GM18511 (cell line): ENCODE results near the gene FRMD3.

Experiments used
- ATAC-seq: cut with Tn5 transposase; IDR thresholded peaks from one replicate; pipeline ENCODE4 v1.9.1; 2021; ENCODE audit warnings: mild to moderate bottlenecking, moderate library complexity; ENCODE audit not compliant: unreplicated experiment

Gene FRMD3

DNA sequence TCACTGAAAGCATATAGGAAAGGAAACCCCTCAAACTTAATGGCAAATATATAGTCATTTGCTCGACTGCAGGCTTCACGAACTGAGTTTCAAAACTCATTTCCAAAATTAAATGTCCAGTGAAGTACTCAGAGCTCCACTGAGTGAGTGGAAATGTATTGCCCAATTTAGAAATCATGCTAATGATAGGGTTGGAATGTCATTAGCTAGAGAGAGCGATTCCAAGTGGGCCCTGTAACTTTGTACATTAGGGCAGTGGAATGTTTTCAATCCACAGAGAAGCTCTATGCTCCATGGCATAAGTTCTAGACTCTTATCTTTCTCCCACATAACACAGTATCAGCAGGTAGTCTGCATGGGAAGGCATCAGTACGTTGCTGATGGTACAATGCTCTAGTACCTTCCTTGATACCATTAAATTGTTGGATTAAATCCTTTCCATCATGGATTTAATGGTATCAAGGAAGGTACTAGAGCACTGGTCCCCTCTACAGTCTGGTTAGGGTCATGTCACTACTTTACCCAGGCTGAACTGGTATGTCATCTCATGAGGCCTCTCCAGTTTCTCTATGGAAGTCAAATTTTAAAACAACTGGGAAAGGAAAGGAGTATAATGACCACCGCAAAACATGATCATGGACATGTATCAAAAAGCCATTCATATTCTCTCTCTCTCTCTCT lies 292.1 kb downstream of the FRMD3 start:
- ATAC-seq: no peak

DNA sequence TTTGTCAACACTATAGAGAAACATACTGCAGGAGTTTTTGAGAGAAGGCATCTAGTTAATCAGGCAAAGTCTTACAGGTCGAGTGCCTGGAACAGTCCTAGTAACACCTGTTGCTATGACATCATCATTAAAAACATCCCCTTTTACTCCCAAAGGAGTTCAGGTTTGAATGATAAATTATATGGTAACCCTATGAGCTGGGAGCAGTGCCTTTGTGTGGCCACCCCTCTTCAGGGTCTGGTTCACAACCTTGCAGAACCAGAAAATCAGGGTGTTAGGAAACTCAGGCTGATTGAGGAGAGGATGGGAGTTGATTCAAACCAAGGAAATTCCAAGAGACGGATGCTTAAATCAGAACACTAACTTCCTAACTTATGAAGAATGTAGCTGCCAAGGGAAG lies 296.1 kb downstream of the FRMD3 start:
- ATAC-seq: no peak

DNA sequence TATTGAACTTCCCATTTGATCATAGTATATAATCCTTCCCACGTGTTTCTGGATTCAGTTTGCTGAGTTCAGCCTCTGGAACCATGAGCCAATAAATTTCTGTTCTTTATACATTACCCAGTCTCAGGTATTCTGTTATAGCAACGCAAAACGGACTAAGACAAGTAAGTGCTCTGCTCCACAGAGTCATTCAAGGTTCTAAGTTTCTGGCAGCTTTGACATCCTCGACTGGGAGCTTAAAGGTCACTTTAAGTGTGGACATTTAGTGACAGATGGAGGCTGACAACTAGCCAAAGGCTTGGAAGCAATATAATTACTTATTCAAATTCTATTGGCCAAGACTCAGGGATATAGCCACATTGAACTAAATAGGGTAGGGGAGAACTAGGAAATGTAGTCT lies 297.5 kb downstream of the FRMD3 start:
- no peak for ATAC-seq

DNA sequence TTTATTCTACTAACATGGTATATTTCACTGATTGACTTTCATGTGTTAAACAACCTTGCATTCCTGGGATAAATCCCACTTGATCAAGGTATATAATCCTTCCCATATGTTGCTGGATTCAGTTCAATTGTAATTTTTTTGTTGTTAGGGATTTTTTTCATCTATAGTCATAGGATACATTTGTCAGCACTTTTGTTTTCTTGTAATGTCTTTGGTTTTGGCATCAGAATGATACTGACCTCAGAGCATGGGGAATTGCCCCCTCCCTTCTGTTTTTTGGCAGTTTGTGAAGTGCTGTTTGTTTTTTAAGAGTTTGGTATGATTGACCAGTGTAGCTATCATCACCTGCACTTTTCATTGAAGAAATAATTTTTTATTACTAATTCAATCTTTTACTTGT lies 298.5 kb downstream of the FRMD3 start:
- no peak for ATAC-seq

DNA sequence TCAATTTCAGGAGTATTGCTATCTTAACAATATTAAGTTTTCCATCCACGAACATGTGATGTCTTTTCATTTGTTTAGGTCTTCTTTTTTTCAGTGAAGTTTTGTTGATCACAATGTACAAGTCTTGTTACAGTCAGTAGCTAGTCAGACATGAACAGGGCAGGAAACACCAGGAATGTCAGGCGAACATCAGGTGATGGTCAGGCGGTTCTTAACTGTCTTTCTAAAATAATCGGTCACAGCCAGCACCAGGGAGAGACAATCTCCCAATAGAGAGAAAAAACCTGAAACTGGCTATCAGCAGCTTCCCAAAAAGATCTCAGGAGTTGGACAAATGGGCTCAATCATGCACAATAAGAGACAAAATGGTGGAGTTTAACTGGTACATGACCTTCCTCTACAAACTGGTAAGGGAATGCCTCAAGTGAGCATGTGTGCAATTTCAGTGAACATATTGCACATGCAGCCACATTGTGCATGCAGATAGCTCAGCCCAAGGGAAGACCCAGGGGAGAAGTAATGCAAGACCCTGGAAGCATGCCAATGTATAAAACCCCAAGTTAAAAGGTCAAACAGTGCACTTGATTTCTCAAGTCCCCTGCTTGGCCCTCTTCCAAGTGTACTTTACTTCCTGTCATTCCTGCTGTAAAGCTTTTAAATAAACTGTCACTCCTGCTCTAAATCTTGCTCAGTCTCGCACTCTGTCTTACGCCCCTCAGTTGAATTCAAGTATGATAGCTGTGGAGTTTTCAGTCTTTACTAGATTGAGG lies 299.1 kb downstream of the FRMD3 start:
- no peak for ATAC-seq

DNA sequence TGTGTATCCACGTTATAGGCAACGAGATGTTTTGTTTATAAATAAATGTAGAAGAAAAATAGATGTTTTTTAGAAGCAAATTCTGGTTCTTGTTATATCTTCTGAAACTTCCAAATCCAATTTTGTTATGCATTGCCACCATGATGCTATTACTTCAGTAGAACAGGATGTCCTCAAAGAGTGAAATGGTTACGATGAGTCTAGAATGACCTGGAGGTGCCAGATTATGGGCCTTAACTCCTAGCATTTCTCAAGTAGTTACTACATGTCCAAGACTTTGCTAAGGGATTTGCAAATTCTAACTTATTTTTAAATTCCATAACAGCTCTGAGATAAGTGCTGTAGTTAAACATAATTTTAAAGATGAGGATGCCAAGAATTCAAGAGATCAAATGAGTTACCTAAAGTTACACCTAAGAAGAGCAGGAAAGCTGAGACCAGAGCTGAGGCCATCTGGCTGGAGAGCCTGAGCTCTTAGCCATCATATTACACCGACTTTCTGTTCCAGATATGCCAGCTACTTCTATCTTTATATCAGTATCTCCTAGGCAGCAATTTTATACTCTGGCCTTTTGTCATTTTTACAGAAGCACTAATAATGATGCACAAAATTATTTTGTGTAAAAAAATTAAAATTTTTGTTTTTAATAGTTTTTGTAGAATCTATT lies 302.0 kb downstream of the FRMD3 start:
- ATAC-seq: no peak

DNA sequence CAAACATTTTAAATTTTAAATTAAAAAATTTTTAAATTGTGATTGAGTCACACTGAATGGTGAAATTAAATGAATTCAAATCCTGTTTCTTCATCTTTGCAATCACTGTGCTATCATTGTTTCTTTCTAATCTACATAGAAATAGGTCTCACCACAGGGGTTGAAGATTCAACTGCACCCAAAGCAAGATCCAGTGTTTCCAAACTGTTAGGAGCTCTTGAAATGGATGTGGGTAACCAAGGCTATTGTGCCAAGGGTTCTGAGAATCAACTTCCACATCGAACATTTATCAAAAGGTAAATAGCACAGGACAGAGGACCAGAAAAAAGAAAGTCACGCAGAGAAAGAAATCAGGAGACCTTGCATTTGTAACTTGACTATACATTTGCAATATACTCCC lies 302.7 kb downstream of the FRMD3 start:
- no peak for ATAC-seq

DNA sequence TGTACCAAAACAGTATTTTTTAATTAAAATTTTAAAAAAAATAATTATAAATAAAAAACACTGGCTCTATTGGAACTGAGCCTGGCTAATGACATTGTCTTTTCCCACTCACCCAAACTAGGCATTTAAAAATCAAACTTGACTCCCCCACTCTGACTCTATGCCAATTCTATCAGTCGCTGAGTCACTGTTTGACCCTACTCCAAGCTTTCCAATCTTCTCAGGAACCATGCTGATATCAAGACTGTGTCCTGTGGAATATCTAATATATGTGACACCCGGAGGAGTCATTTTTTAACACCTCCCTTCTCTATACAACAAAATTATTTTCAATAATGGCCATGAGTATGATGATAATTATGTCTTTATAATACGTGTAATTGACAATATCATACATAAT lies 303.7 kb downstream of the FRMD3 start:
- ATAC-seq: no peak

DNA sequence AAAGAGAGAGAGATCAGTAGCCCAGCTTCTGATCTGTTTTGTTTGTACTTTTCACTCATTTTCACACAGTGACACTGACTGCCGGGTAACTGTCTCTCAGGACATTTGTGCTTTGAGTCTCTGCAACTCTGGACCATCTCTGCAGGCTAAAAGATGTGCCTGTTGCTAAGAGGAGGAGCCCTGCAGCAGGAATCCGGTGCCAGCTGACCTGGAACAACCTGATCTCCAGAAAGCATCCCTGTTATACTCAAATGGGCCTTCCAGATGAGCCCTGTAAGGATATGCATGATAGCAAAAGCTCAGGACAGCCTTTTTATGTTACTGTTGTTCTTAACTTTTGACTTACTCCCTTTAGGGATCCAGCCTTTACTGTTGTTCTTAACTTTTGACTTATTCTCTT lies 304.6 kb downstream of the FRMD3 start:
- no peak for ATAC-seq

DNA sequence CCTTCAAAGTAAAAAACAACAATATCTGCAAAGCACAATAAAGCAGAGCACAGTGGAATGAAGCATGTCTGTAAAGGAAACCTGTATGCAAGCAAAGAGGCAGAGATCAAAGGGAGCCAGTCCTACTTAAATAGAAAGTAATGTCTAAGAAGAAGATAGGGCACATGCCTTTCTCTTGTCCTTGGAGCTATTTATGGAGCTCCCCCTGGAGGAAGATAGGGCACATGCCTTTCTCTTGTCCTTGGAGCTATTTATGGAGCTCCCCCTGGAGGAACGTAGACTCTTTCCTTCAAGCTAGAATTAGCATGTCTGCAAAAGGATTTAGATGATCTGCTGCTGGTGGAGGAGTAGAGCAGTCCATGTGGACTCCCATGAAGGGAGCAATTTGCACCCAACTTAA lies 307.2 kb downstream of the FRMD3 start:
- ATAC-seq: peak; percentile 61

DNA sequence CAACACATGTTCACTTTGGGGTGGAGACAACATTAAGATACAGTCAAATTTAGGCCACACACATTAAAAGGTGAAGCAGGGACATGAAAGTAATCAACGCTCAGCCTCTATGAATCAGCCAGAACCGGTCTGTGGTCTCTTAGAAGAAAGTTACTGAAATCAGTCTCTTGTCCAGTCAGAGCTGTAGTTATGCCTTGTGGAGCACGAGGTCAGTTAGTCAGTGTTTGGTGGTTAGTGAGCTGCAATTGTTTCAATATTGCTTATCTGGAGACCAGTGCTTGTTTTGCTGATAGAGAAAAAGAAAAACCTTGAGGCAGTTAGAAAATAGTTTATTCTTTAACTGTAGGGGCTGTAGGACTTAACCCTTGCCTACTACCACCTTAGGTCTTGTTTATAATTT lies 317.5 kb downstream of the FRMD3 start:
- ATAC-seq: peak; percentile 96

DNA sequence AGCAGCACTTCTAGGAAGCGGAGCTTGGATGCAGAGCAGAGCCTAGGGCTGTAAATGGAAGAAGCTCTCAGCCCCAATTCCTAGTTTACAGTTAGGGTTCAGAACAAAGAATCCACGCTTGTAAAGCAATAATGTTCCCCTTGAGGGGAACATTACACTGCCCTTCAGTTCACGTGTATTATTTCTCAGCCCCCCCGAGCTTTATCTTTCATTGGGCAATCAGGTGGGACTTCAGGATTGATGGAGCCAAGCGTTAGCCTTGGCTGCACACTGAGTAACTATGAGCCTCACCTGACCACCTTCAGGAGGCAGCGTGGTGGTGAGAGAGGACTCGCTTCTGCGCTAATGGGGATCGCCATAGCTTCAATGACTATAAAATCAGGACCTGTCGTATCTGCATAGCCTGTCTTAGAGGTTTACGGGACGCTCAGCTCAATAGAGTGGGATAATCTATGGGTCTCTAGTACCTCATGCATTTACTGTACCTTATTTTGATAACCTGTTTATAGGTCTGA lies 318.2 kb downstream of the FRMD3 start:
- no peak for ATAC-seq

DNA sequence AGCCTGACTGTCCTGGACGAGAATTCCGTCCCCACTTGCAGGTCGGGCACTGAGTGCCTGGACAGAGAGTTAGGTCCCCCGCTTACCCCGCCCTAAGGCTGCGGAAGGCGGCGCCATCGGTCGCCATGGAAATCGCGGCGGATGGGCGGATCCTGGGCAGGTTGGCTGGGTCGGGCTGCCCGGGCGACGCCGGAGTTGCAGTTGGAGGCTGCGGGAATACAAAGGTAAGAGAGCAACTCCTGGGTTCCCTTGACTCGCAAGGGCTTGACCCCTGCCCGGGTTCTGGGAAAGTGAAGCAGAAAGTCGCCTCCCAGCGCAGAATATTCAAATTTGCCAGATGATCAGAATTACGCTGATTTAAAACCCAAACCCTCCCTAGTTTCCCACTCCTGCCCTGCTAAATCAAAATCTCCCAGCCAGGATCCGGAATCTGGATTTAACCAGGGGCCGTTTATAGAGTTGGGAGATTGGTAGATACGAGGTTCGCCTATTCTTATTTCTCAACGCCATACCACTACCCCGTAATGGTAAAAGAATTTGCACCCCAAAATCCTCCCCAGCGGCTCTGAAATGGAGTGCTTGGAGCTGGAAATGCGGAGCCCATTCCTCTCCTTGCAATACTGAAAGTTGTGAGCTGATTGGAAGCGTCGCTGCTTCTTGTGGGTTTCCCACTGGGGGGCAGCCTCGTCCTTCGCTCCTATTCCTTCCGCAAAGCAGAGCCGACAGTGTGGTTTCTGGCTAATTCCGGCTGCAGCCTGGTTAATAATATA lies 318.9 kb downstream of the FRMD3 start:
- peak; percentile 49 for ATAC-seq

DNA sequence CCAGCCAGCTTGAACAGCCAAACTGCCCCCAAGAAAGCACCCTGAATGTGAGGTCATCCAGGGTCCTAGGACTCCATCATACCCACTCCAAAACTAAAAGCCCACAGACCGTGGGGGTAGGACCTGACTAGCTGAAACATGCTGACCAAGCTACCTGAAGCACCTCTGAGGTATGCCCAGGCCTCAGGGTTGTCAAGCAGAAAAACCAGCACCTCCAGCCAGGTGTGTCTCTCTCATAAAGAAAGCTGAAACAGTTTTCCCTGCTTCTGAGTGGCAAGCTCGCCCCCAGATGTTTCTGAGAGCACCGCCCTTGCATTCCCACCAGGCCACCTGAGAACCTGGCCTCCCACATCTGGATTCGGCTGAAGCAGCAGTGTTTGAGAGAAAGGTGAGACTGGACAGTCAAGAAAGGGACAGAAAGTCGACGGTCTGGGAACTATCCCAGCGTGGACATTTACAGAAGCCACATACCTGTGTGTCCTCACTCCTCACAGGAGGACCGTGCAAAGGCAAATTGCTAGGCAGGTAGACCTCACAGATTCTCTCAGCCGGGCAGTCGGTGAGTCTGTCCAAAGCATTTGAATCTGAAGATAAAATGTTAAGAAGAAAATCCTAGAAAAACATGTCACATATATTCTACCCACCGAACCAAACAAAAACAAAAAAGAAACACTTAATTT lies 319.6 kb downstream of the FRMD3 start:
- no peak for ATAC-seq

DNA sequence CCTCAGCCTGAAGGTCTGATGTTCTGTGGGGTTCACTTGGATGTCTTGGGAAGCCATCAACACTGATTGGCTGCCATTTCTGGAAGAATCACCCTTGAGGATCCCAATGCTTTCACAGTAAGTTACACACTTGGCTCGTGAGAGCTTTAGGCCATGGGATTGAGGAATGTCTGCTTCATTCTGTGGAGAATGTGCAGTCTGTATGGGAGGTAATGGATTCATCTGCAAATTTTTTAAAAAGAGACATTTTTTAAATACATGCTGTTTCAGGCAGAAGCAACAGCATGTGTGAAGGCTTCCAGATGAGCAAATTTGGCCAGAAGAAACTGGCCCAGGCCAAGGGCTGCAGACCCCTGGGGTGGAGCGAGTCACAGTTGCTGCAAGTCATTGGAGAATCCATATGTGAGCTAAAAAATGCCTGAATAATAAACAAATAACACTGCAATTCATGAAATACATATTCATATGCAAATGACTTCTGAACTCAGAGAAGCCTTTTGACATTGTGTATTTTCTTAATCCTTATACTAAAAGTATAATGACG lies 328.9 kb downstream of the FRMD3 start:
- ATAC-seq: no peak

DNA sequence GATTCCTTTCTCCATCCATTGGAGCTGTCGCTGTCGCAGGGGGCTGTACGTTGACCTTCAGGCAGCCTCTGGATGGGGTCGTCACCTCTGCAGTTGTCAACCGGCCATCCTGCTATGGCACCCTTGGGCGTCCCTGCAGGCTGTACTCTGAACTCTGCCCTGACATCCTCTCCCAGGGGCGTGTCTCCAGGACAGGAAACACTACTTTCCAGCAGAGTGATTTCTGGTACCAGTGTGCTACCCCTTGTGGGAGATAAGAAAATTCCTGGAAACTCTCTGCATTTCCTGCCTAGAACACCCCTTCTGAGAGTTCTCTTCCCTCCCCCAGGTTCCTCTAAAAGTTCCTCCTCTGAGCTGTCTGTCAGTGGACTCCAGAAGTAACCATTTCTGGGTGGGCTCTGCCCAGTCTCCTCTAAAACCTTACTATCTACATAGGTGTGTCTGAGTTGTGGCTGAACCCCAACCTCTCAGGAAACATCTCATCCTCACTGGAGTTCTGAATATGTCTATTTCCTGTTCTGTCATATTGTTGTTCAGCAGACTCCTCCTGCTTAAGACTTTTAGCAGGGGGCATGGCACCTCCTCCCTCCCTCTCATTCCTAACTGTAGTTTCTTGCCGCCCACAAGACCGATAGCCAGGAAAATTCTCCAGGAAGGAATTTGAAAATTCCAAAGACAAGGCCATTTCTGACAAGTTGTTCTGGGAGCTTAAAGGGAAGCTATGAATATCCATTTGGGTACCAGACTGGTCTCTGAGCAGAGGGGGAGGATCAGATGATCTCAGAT lies 329.9 kb downstream of the FRMD3 start:
- no peak for ATAC-seq

DNA sequence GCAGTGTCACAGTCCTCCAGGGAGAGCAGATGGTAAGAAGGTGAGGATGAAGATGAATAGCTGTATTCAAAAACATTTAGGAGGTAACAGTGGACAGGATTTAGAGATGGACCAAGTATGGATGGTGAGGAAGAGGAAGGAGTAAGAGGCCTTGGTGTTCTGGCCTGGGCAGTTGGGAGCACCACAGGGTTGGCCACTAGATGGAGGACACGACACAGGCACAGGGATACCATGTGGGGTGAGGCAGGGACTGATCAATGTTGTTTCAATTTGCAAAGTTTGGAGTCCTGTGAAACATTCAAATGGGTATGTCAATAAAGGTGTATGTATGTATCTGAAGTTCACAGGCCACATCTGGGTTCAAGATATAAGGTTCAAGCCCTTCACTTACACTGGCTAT lies 334.2 kb downstream of the FRMD3 start:
- ATAC-seq: no peak

DNA sequence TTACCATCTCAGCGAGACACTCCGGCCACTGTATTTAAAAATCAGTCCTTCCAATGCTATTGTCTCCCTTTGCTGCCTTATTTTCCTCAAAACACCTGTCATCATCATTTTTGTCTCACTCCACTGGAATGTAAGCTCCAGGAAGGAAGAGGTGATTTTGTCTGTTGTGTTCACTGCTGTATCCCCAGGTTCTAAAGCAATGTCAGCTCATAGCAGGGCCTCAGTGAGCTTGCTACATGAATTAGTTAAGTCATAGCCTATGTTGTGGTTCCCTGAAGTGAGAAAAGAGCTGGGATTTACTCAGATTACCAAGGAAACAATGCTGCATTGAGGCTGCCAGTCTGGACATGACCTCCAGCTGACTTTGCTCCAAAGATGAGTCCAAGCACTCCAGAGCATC lies 337.7 kb downstream of the FRMD3 start:
- ATAC-seq: no peak

DNA sequence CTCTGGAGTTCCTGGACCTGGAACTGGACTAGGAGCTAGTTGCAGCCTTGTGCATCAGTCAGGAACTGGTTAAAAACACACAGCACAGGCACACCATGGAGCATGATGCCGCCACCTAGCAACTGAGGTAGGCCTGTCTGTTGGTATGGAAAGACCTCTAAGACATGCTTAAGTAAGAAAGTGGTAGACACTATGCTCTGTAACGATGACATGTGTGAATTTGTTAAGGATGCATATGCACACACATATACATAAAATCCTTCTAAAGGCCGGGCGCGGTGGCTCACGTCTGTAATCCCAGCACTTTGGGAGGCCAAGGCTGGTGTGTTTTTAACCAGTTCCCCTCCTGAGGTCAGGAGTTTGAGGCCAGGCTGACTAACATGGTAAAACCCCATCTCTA lies 338.4 kb downstream of the FRMD3 start:
- ATAC-seq: no peak

DNA sequence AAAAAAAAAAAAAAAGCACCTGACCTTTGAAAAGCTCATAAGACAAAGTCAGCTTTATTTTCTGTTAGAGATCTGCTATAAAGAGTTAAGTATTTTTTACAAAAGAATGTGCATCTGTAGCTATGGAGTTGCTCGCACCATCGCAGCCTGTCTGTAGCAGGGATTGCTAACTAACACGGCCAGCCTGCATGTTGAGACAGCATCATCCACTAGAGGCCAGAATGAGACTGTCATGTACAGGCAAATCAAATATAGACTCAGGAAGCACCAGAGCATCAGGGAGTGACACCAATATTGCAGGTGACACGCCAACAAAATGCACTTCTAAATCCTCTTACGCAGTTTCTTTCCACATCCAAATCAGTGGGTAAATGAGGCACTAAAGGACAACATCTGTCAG lies 339.0 kb downstream of the FRMD3 start:
- ATAC-seq: no peak
